ENCODE results near the gene MTSS2. TPM values are rescaled to one million over a fixed set of nuclear protein-coding genes. Genes with fewer than 3 reads are reported as not detected.

MTSS2 gene
- total RNA-seq, 1 experiment from 2014 or later, result 47.6 TPM

DNA sequence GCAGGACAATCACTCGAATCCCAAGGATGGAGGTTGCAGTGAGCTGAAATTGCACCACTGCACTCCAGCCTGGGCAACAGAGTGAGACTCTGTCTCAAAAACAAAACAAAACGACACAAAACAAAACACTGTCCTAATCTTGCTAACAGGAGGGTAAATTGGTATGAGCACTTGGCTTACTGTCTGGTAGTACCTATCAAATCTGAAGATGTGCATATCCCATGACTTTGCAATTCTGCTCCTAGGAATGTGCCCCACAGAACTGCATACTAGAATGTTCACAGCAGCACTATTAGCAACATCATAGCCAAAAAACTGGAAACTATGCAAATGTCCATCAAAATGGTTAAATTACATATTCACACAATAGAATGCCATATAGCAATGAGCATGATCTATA lies 15.7 kb downstream of the MTSS2 start:
- H3K9me3 ChIP-seq (ENCODE audit: low read depth, low read length, poor library complexity, severe bottlenecking), result no peaks in the 10 kb centered on the region
- no peak overlapping the region for H3K4me3 ChIP-seq (ENCODE audit: low read depth, low read length, poor library complexity, severe bottlenecking)
- no TSS peak for BruUV-seq (replicated peaks)
- H3K4me1 ChIP-seq (ENCODE audit: insufficient read depth, low read length, poor library complexity, severe bottlenecking), result no peaks in the 10 kb centered on the region
- intact Hi-C loops (cut with micrococcal nuclease; ENCODE audit: unreplicated experiment), result no loop called here
- ChIA-PET POLR2A (ENCODE audit: low non-redundant PET) (interaction anchor here (0.7 kb wide), 1 partner anchor 15 kb away, joined by 14 read pairs; no protein-coding TSS in a partner anchor), CTCF (no interaction called here)
- H3K27ac ChIP-seq (ENCODE audit: low read depth, low read length, poor library complexity, severe bottlenecking), result no peak overlapping the region
- H3K36me3 ChIP-seq (ENCODE audit: insufficient read depth, low read length, poor library complexity, severe bottlenecking), result peaks cover 66% of the 10 kb centered on the region
- H3K27me3 ChIP-seq (replicated peaks; ENCODE audit: insufficient read depth, low read depth, low read length, poor library complexity), result no peaks in the 10 kb centered on the region
- TF ChIP-seq EZH2 (IDR thresholded peaks at IDR 0.05; ENCODE audit: borderline replicate concordance, low read depth, low read length, poor library complexity, severe bottlenecking), result no peak
- TF ChIP-seq, protein P1, sequence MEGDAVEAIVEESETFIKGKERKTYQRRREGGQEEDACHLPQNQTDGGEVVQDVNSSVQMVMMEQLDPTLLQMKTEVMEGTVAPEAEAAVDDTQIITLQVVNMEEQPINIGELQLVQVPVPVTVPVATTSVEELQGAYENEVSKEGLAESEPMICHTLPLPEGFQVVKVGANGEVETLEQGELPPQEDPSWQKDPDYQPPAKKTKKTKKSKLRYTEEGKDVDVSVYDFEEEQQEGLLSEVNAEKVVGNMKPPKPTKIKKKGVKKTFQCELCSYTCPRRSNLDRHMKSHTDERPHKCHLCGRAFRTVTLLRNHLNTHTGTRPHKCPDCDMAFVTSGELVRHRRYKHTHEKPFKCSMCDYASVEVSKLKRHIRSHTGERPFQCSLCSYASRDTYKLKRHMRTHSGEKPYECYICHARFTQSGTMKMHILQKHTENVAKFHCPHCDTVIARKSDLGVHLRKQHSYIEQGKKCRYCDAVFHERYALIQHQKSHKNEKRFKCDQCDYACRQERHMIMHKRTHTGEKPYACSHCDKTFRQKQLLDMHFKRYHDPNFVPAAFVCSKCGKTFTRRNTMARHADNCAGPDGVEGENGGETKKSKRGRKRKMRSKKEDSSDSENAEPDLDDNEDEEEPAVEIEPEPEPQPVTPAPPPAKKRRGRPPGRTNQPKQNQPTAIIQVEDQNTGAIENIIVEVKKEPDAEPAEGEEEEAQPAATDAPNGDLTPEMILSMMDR (conservative IDR thresholded peaks at IDR 0.05; ENCODE audit: low read depth, low read length), result no peak
- DNase-seq (ENCODE audit: low spot score), result no peak

DNA sequence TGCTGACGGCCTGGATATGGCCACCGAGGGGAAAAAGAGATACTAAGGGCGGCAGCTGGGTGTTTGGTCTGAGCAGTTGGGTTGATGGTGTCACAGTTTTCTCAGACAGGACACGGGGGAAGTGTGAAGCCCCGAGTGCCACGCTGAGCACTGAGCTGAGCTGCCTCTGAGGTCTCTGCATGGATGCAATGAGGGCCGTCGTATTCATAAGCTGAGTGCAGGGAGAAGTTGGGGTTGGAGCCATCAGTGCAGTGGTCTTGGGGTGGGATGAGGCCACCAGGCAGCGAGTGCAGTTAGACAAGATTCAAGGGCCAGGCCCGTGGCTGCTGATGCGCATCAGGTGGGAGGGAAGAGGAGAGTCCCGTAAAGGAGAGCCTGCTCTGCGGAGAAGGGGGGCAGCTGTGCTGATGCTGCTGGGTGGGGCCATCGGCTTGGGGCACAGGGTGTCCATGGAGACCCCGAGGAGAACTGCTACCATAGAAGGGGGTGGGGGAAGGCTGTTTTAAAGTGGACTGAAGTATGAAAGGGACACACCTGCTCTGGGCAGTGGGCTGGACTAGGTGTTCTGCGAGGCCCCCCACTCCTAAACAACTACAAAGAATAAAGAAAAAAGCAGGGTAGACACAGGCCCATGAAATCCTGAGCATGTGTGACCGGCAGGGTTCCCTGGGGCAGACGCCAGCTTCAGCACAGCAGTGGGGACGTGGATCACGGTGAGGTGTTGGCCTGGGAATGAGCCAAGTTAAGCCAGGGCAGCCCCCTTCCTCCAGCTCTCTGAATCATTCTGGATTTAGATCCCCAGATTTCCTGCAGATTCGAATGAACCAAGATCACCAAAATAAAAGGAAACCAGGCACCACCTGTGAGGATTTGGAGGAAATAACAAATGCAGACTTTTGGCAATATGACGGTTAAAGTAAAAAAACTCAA lies 19.8 kb downstream of the MTSS2 start:
- DNase-seq (ENCODE audit: low spot score), result no peak
- H3K27ac ChIP-seq (ENCODE audit: low read depth, low read length, poor library complexity, severe bottlenecking), result no peak overlapping the region
- H3K9me3 ChIP-seq (ENCODE audit: low read depth, low read length, poor library complexity, severe bottlenecking), result no peaks in the 10 kb centered on the region
- no peak overlapping the region for H3K4me3 ChIP-seq (ENCODE audit: low read depth, low read length, poor library complexity, severe bottlenecking)
- no peak for TF ChIP-seq EZH2 (IDR thresholded peaks at IDR 0.05; ENCODE audit: borderline replicate concordance, low read depth, low read length, poor library complexity, severe bottlenecking)
- TF ChIP-seq, protein P1 (conservative IDR thresholded peaks at IDR 0.05; ENCODE audit: low read depth, low read length), result no peak
- ChIA-PET POLR2A (ENCODE audit: low non-redundant PET) (no interaction called here), CTCF (no interaction called here)
- H3K27me3 ChIP-seq (replicated peaks; ENCODE audit: insufficient read depth, low read depth, low read length, poor library complexity), result no peaks in the 10 kb centered on the region
- intact Hi-C loops (cut with micrococcal nuclease; ENCODE audit: unreplicated experiment), result no loop called here
- peaks cover 60% of the 10 kb centered on the region for H3K36me3 ChIP-seq (ENCODE audit: insufficient read depth, low read length, poor library complexity, severe bottlenecking)
- no TSS peak for BruUV-seq (replicated peaks)
- no peaks in the 10 kb centered on the region for H3K4me1 ChIP-seq (ENCODE audit: insufficient read depth, low read length, poor library complexity, severe bottlenecking)

DNA sequence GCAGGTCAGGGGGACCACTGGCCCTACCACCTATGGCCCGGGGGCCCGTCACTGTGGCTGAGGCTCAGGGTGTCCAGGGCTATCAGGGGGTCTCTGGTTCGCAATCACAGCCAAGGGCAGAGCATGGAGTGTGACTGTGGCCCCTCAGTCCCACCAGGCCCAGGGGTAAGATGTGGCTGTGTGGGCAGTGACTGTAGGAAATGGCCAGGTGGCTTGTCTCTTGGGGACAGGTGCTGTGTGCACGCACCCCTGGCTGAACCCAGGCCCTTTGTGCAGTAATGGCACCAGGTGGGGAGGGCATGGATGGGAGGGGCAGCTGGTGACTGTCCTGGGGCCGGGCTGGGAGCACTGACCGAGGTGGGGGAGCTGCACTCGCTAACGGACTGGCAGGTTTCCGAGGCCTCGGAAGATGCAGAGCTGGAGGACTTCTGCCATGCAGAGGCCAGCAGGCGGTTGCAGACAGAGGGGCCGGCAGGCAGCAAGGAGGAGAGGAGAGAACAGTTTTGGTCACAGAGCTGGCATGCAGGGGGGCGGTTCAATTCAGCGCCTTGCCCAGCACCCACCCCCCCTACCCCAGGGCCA lies 20.6 kb downstream of the MTSS2 start:
- intact Hi-C loops (cut with micrococcal nuclease; ENCODE audit: unreplicated experiment), result no loop called here
- ChIA-PET CTCF (no interaction called here), POLR2A (ENCODE audit: low non-redundant PET) (no interaction called here)
- Histone ChIP-seq H3K27ac (ENCODE audit: low read depth, low read length, poor library complexity, severe bottlenecking) (no peak overlapping the region), H3K4me1 (ENCODE audit: insufficient read depth, low read length, poor library complexity, severe bottlenecking) (no peaks in the 10 kb centered on the region), H3K36me3 (ENCODE audit: insufficient read depth, low read length, poor library complexity, severe bottlenecking) (peaks cover 52% of the 10 kb centered on the region), H3K9me3 (ENCODE audit: low read depth, low read length, poor library complexity, severe bottlenecking) (no peaks in the 10 kb centered on the region), H3K4me3 (ENCODE audit: low read depth, low read length, poor library complexity, severe bottlenecking) (no peak overlapping the region), H3K27me3 (replicated peaks; ENCODE audit: insufficient read depth, low read depth, low read length, poor library complexity) (no peaks in the 10 kb centered on the region)
- TF ChIP-seq EZH2 (IDR thresholded peaks at IDR 0.05; ENCODE audit: borderline replicate concordance, low read depth, low read length, poor library complexity, severe bottlenecking), result no peak
- TF ChIP-seq, protein P1 (conservative IDR thresholded peaks at IDR 0.05; ENCODE audit: low read depth, low read length), result no peak
- no TSS peak for BruUV-seq (replicated peaks)
- DNase-seq (ENCODE audit: low spot score), result no peak
